ENCODE data around the gene WNT7A. TPM values are rescaled to one million over a fixed set of nuclear protein-coding genes. Genes with fewer than 3 reads are reported as not detected.
"Not testable (repeated sequence)": the region's sequence is repeated elsewhere in the genome, so short reads cannot be mapped to it uniquely, and the experiment has no call there.

WNT7A gene
- 10 to 100 TPM; 22.4 to 24.7 TPM for total RNA-seq
- 5.8 TPM for polyA plus RNA-seq (2013, experiment 1 of 2)
- polyA plus RNA-seq (2013, experiment 2 of 2) = 6.1 TPM
- 0 to 37.1 (median 9.5) reads per million in 172 experiments for total RNA-seq

GRCh38 chr3:13879946-13880810, at the start of gene WNT7A:
Gene WNT7A (minus strand): TSS chr3:13880071. CDS start chr3:13879816, 255 bp downstream.
- ChIA-PET CTCF (interaction anchor here (0.6 to 9.6 kb wide), 38 partner anchors 8 to 771 kb away, joined by 3 to 166 read pairs (median 4); partner anchors contain the start of genes CCDC174, CHCHD4, HDAC11 and LSM3), POLR2A (interaction anchor here (0.6 to 4.8 kb wide), 14 partner anchors 9 to 400 kb away, joined by 3 to 59 read pairs (median 5); partner anchors contain the start of genes CHCHD4, HDAC11, LSM3 and TMEM43)
- H3K27ac ChIP-seq (ENCODE audit: low read depth in 1 of 2, low read length in 2 of 2) = peak within 1 kb of the TSS; percentile 17 to 33
- intact Hi-C loops (cut with DNase I, micrococcal nuclease) = loop anchor here (1.0 to 10.0 kb wide), 9 partner anchors 14 to 1545 kb away; partner anchors contain the start of genes CCDC174 (in 1 of the 2), EAF1 (in 1 of the 2), METTL6 (in 1 of the 2) and SLC6A6 (in 1 of the 2)
- H3K4me3 ChIP-seq (ENCODE audit: low read length) = peak within 1 kb of the TSS; percentile 92
- peaks cover 4 to 20% of the 10 kb centered on the region in 2 experiments for H3K27me3 ChIP-seq (ENCODE audit: control insufficient read depth in 1 of 2, insufficient read depth in 2 of 2, low read length in 2 of 2)
- H3K27me3 Mint-ChIP-seq = peaks cover 10% of the 10 kb centered on the region
- H3K4me1 ChIP-seq (ENCODE audit: insufficient read depth, low read length) = peaks cover 36% of the 10 kb centered on the region
- H3K36me3 ChIP-seq (ENCODE audit: insufficient read depth, low read length) = no peaks in the 10 kb centered on the region
- H3K36me3 Mint-ChIP-seq (ENCODE audit: low read depth) = peaks cover 8% of the 10 kb centered on the region
- H3K4me1 Mint-ChIP-seq (ENCODE audit: low read depth) = peaks cover 27% of the 10 kb centered on the region
- ATAC-seq (ENCODE audit: poor library complexity) (peak; percentile 63), DNase-seq (peak; percentile 46 to 88 (median 69))
- TF ChIP-seq, protein P1, sequence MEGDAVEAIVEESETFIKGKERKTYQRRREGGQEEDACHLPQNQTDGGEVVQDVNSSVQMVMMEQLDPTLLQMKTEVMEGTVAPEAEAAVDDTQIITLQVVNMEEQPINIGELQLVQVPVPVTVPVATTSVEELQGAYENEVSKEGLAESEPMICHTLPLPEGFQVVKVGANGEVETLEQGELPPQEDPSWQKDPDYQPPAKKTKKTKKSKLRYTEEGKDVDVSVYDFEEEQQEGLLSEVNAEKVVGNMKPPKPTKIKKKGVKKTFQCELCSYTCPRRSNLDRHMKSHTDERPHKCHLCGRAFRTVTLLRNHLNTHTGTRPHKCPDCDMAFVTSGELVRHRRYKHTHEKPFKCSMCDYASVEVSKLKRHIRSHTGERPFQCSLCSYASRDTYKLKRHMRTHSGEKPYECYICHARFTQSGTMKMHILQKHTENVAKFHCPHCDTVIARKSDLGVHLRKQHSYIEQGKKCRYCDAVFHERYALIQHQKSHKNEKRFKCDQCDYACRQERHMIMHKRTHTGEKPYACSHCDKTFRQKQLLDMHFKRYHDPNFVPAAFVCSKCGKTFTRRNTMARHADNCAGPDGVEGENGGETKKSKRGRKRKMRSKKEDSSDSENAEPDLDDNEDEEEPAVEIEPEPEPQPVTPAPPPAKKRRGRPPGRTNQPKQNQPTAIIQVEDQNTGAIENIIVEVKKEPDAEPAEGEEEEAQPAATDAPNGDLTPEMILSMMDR (IDR thresholded peaks at IDR 0.05) = peak; percentile 98
- no peaks in the 10 kb centered on the region for H3K9me3 Mint-ChIP-seq
- H3K27ac Mint-ChIP-seq = peak within 1 kb of the TSS; percentile 25
- H3K9me3 ChIP-seq (ENCODE audit: control insufficient read depth in 1 of 2, insufficient read depth in 1 of 2, low read length in 2 of 2) = peaks cover 0 to 3% of the 10 kb centered on the region in 2 experiments
- peak within 1 kb of the TSS; percentile 93 for H3K4me3 Mint-ChIP-seq

GRCh38 chr3:13928741-13929140, 48.9 kb upstream of the WNT7A start:
- DNase-seq; CTCF ChIA-PET; ATAC-seq (ENCODE audit: poor library complexity); H3K36me3 ChIP-seq (ENCODE audit: insufficient read depth, low read length); POLR2A ChIA-PET; H3K4me3 Mint-ChIP-seq; H3K4me1 Mint-ChIP-seq (ENCODE audit: low read depth); H3K27ac ChIP-seq (ENCODE audit: low read depth in 1 of 2, low read length in 2 of 2); H3K4me3 ChIP-seq (ENCODE audit: low read length); intact Hi-C loops (cut with DNase I, micrococcal nuclease); H3K27ac Mint-ChIP-seq; H3K4me1 ChIP-seq (ENCODE audit: insufficient read depth, low read length): not testable (repeated sequence)
- Mint-ChIP-seq H3K9me3 (peaks cover 22% of the 10 kb centered on the region), H3K27me3 (peaks cover 16% of the 10 kb centered on the region), H3K36me3 (ENCODE audit: low read depth) (peaks cover 17% of the 10 kb centered on the region)
- Histone ChIP-seq H3K9me3 (ENCODE audit: control insufficient read depth in 1 of 2, insufficient read depth in 1 of 2, low read length in 2 of 2) (peaks cover 30 to 38% of the 10 kb centered on the region in 2 experiments), H3K27me3 (ENCODE audit: control insufficient read depth in 1 of 2, insufficient read depth in 2 of 2, low read length in 2 of 2) (peaks cover 5 to 12% of the 10 kb centered on the region in 2 experiments)

- intact Hi-C loops (cut with DNase I, micrococcal nuclease) = no loop called here
- peaks cover 10% of the 10 kb centered on the region for H3K27me3 Mint-ChIP-seq
- H3K4me3 Mint-ChIP-seq = no peak overlapping the region
- Histone ChIP-seq H3K4me3 (ENCODE audit: low read length) (no peak overlapping the region), H3K27me3 (ENCODE audit: control insufficient read depth in 1 of 2, insufficient read depth in 2 of 2, low read length in 2 of 2) (peaks cover under 1 to 7% of the 10 kb centered on the region in 2 experiments), H3K9me3 (ENCODE audit: control insufficient read depth in 1 of 2, insufficient read depth in 1 of 2, low read length in 2 of 2) (peaks cover 31 to 33% of the 10 kb centered on the region in 2 experiments), H3K27ac (ENCODE audit: low read depth in 1 of 2, low read length in 2 of 2) (no peak overlapping the region), H3K4me1 (ENCODE audit: insufficient read depth, low read length) (no peaks in the 10 kb centered on the region), H3K36me3 (ENCODE audit: insufficient read depth, low read length) (no peaks in the 10 kb centered on the region)
- H3K9me3 Mint-ChIP-seq = peaks cover 22% of the 10 kb centered on the region
- ChIA-PET CTCF (no interaction called here), POLR2A (no interaction called here)
- TF ChIP-seq, protein P1 (IDR thresholded peaks at IDR 0.05) = no peak
- DNase-seq = no peak
- peaks cover 17% of the 10 kb centered on the region for H3K36me3 Mint-ChIP-seq (ENCODE audit: low read depth)
- H3K4me1 Mint-ChIP-seq (ENCODE audit: low read depth) = no peaks in the 10 kb centered on the region
- ATAC-seq (ENCODE audit: poor library complexity) = no peak
- H3K27ac Mint-ChIP-seq = no peak overlapping the region
These were observed 47.4 kb upstream of the WNT7A start for GRCh38 chr3:13927295-13927694.

Measured in CD4-positive, alpha-beta T cell (primary cell).